Fibroblast of lung (primary cell): ENCODE results near the gene EMC7. TPM values are rescaled to one million over a fixed set of nuclear protein-coding genes. Genes with fewer than 3 reads are reported as not detected.

Source experiments
- DNase-seq, 2 donors: peaks; one replicate each; pipeline versions ENCODE4 v3.0.0 to v3.0.0-alpha.2; 2010; ENCODE audit warnings: low read depth in 2 of 2
- H2AFZ ChIP-seq: 2 replicates; pipeline ENCODE4 v1.5.1; 2012; ENCODE audit warnings: low read length, control low read depth, inconsistent platforms
- H3K27ac ChIP-seq: 2 replicates; pipeline ENCODE4 v1.5.1; 2011; ENCODE audit warnings: low read length, control low read depth; ENCODE audit not compliant: insufficient read depth
- H3K27me3 ChIP-seq: 2 replicates; pipeline ENCODE4 v1.5.1; 2011; ENCODE audit warnings: mild to moderate bottlenecking, low read length; ENCODE audit not compliant: control insufficient read depth, insufficient read depth
- H3K36me3 ChIP-seq: 2 replicates; pipeline ENCODE4 v1.5.1; 2011; ENCODE audit warnings: low read length; ENCODE audit not compliant: control insufficient read depth, insufficient read depth
- H3K4me1 ChIP-seq: 2 replicates; pipeline ENCODE4 v1.5.1; 2011; ENCODE audit warnings: low read length; ENCODE audit not compliant: control insufficient read depth, insufficient read depth; ENCODE audit errors: extremely low read depth
- H3K4me2 ChIP-seq: 2 replicates; pipeline ENCODE4 v1.5.1; 2011; ENCODE audit warnings: low read length, control low read depth; ENCODE audit not compliant: insufficient read depth; ENCODE audit errors: extremely low read depth
- H3K4me3 ChIP-seq, 4 experiments: fragments of 200-600 bp in 1 of 4; sonication (generic) in 1 of 4; replicated peaks in 1 of 4; 2 replicates each; pipeline ENCODE4 v1.5.1; 2011 to 2016; ENCODE audit warnings: low read length in 4 of 4, low read depth in 3 of 4, mild to moderate bottlenecking in 3 of 4, control low read depth in 2 of 4, inconsistent platforms in 1 of 4, mixed read lengths in 1 of 4; ENCODE audit not compliant: insufficient read depth in 1 of 4; ENCODE audit errors: control extremely low read depth in 1 of 4
- H3K79me2 ChIP-seq: 2 replicates; pipeline ENCODE4 v1.5.1; 2012; ENCODE audit warnings: mild to moderate bottlenecking, low read length, inconsistent platforms; ENCODE audit not compliant: control insufficient read depth, insufficient read depth
- H3K9ac ChIP-seq: 2 replicates; pipeline ENCODE4 v1.5.1; 2011; ENCODE audit warnings: mild to moderate bottlenecking, low read length, control low read depth; ENCODE audit not compliant: insufficient read depth
- H3K9me3 ChIP-seq: 2 replicates; pipeline ENCODE4 v1.5.1; 2012; ENCODE audit warnings: low read depth, low read length; ENCODE audit not compliant: control insufficient read depth, insufficient read depth
- H4K20me1 ChIP-seq: 2 replicates; pipeline ENCODE4 v1.5.1; 2011; ENCODE audit warnings: low read length; ENCODE audit not compliant: control insufficient read depth, insufficient read depth; ENCODE audit errors: extremely low read depth
- EZH2 ChIP-seq: IDR thresholded peaks from 2 replicates; pipeline ENCODE4 v1.5.1; 2012; ENCODE audit warnings: low read length, control low read depth, mild to moderate bottlenecking; ENCODE audit errors: missing control alignments
- polyA plus RNA-seq, 2 donors: library from polyadenylated mRNA; depleted of rRNA in 1 of 2; stranded (reverse) in 1 of 2; unstranded in 1 of 2; fragments of >200 nt; gene quantifications; 2 replicates each; pipeline ENCODE4 v1.2.1, GENCODE V29; 2011 to 2012; ENCODE audit warnings: missing spikeins in 1 of 2
- total RNA-seq: library from RNA; depleted of rRNA; stranded (reverse); fragments of >200 nt; gene quantifications from 2 replicates; pipeline ENCODE4 v1.2.1, GENCODE V29; 2014
- TF ChIP-seq, protein P1 (sequence below), 2 donors: IDR thresholded peaks in 1 of 2; conservative IDR thresholded peaks in 1 of 2; 1 replicate in 1 of 2; 2 replicates in 1 of 2; pipeline ENCODE4 v1.5.1; 2011 to 2012; ENCODE audit warnings: low read length in 2 of 2, control low read depth in 1 of 2, inconsistent platforms in 1 of 2, low read depth in 1 of 2, mild to moderate bottlenecking in 1 of 2

EMC7 gene
- total and polyA plus RNA-seq, 2 donors (not counting 1 experiment from before 2014, with no cell fraction given) = 47.7 to 108 TPM

DNA sequence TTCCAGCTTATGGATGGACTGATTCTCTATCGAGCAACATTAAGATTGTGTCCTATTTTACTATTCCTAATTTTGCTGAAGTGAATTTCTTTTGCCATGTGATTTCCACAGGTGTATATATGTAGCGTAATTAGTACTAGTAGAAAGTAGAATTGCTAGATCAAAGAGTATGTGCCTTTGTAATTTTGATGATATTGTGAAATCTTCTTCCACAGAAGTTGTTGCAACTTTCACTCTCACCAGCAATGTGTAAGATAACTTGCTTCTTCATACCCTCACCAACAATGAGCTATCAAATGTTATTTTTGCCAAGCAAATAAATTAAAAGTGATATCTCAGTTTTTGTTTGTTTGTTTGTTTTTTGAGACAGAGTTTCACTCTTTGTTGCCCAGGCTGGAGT lies 5.7 kb upstream of the EMC7 start:
- Histone ChIP-seq H2AFZ (no peak overlapping the region), H3K36me3 (no peaks in the 10 kb centered on the region), H3K4me3 (no peak overlapping the region), H3K27me3 (no peaks in the 10 kb centered on the region), H4K20me1 (no peaks in the 10 kb centered on the region), H3K9ac (no peak overlapping the region), H3K27ac (no peak overlapping the region), H3K9me3 (no peaks in the 10 kb centered on the region), H3K4me2 (no peak overlapping the region), H3K4me1 (peaks cover 3% of the 10 kb centered on the region), H3K79me2 (peaks cover 5% of the 10 kb centered on the region)
- DNase-seq = no peak
- TF ChIP-seq, protein P1, sequence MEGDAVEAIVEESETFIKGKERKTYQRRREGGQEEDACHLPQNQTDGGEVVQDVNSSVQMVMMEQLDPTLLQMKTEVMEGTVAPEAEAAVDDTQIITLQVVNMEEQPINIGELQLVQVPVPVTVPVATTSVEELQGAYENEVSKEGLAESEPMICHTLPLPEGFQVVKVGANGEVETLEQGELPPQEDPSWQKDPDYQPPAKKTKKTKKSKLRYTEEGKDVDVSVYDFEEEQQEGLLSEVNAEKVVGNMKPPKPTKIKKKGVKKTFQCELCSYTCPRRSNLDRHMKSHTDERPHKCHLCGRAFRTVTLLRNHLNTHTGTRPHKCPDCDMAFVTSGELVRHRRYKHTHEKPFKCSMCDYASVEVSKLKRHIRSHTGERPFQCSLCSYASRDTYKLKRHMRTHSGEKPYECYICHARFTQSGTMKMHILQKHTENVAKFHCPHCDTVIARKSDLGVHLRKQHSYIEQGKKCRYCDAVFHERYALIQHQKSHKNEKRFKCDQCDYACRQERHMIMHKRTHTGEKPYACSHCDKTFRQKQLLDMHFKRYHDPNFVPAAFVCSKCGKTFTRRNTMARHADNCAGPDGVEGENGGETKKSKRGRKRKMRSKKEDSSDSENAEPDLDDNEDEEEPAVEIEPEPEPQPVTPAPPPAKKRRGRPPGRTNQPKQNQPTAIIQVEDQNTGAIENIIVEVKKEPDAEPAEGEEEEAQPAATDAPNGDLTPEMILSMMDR (conservative IDR thresholded peaks at IDR 0.05 in 1 of 2, IDR thresholded peaks at IDR 0.05 in 1 of 2; ENCODE audit: low read depth in 1 of 2, low read length in 2 of 2) = no peak
- TF ChIP-seq EZH2 = no peak

DNA sequence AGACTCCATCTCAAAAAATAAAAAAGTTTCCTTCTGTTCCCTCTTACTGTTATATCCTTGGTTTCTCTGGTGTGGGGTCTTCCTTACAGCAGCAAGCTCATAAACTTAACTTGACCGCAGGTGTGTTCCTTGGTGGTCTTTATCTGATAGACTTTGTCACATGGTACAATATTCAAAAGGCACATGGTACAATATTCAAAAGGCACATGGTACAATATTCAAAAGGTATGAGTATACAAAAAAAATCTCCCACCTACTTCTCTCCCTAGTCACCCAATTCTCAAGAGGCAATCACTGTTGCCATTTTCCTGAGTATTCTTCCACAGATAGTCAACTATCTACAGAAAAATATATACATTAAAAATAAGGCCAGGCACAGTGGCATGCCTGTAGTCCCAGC lies 4.8 kb upstream of the EMC7 start:
- H3K4me3 ChIP-seq = no peak overlapping the region
- no peaks in the 10 kb centered on the region for H3K27me3 ChIP-seq
- H3K79me2 ChIP-seq = peaks cover 7% of the 10 kb centered on the region
- no peak overlapping the region for H3K4me2 ChIP-seq
- no peak for DNase-seq
- peaks cover 3% of the 10 kb centered on the region for H3K4me1 ChIP-seq
- H3K9ac ChIP-seq = no peak overlapping the region
- no peaks in the 10 kb centered on the region for H3K9me3 ChIP-seq
- no peak for TF ChIP-seq EZH2
- TF ChIP-seq, protein P1 (conservative IDR thresholded peaks at IDR 0.05 in 1 of 2, IDR thresholded peaks at IDR 0.05 in 1 of 2; ENCODE audit: low read depth in 1 of 2, low read length in 2 of 2) = no peak
- no peak overlapping the region for H2AFZ ChIP-seq
- no peaks in the 10 kb centered on the region for H3K36me3 ChIP-seq
- H3K27ac ChIP-seq = no peak overlapping the region
- no peaks in the 10 kb centered on the region for H4K20me1 ChIP-seq

DNA sequence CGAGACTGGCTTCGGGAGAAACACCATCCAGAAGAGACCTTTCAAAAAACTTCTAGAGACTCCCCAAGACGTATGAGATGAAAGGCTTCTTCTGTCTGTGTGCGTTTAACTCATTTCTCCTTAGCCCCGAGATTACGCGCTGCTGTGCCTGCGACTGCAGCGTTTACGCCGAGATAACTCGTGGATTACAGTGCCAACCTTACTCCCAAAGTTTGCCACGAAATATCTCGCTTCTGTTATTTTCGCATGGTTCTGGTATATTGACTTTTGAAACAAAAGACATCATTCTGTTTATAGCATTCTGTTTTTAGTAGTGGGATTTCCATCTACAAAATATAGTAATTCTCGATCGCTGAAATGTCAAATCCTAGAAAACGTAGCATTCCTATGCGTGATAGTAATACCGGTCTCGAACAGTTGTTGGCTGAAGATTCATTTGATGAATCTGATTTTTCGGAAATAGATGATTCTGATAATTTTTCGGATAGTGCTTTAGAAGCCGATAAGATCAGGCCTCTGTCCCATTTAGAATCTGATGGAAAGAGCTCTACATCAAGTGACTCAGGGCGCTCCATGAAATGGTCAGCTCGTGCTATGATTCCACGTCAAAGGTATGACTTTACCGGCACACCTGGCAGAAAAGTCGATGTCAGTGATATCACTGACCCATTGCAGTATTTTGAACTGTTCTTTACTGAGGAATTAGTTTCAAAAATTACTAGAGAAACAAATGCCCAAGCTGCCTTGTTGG lies 688 bp upstream of the EMC7 start:
- H3K79me2 ChIP-seq = peaks cover 39% of the 10 kb centered on the region
- peak overlapping the region; percentile 84 for H2AFZ ChIP-seq
- no peaks in the 10 kb centered on the region for H4K20me1 ChIP-seq
- H3K4me2 ChIP-seq = peak overlapping the region; percentile 64
- H3K9ac ChIP-seq = peak overlapping the region; percentile 96
- peak overlapping the region; percentile 92 for H3K27ac ChIP-seq
- no peak for DNase-seq
- peaks cover 2% of the 10 kb centered on the region for H3K36me3 ChIP-seq
- H3K4me1 ChIP-seq = peaks cover 5% of the 10 kb centered on the region
- no peaks in the 10 kb centered on the region for H3K27me3 ChIP-seq
- H3K4me3 ChIP-seq = peak overlapping the region; percentile 81 to 93 (median 86)
- no peaks in the 10 kb centered on the region for H3K9me3 ChIP-seq
- TF ChIP-seq, protein P1 (conservative IDR thresholded peaks at IDR 0.05 in 1 of 2, IDR thresholded peaks at IDR 0.05 in 1 of 2; ENCODE audit: low read depth in 1 of 2, low read length in 2 of 2) = no peak
- no peak for TF ChIP-seq EZH2
